HG03060 (cell line): ENCODE measurements around the gene ZBTB7C.

Experiments used
- ATAC-seq: cut with Tn5 transposase; IDR thresholded peaks from one replicate; pipeline ENCODE4 v1.9.1; 2021; ENCODE audit warnings: low read depth, moderate number of reproducible peaks; ENCODE audit not compliant: unreplicated experiment

Gene ZBTB7C

GRCh38 chr18:48356151-48356745, 52.9 kb downstream of the ZBTB7C start:
- ATAC-seq, result no peak

- ATAC-seq, result no peak
These were observed 53.7 kb downstream of the ZBTB7C start for GRCh38 chr18:48355276-48356115.

- no peak for ATAC-seq
These were observed 54.4 kb downstream of the ZBTB7C start for GRCh38 chr18:48354746-48355260.

GRCh38 chr18:48352051-48352755, 57.0 kb downstream of the ZBTB7C start:
- no peak for ATAC-seq

GRCh38 chr18:48351216-48352050, 57.8 kb downstream of the ZBTB7C start:
- no peak for ATAC-seq

GRCh38 chr18:48348739-48349138, 60.4 kb downstream of the ZBTB7C start:
- ATAC-seq, result no peak

GRCh38 chr18:48347756-48348326, 61.3 kb downstream of the ZBTB7C start:
- no peak for ATAC-seq

- ATAC-seq, result no peak
These were observed 63.6 kb downstream of the ZBTB7C start for GRCh38 chr18:48345596-48345995.

GRCh38 chr18:48342581-48342980, 66.6 kb downstream of the ZBTB7C start:
- ATAC-seq, result no peak

- no peak for ATAC-seq
These were observed 67.1 kb downstream of the ZBTB7C start for GRCh38 chr18:48342125-48342524.

GRCh38 chr18:48340560-48340959, 68.6 kb downstream of the ZBTB7C start:
- ATAC-seq, result no peak

- no peak for ATAC-seq
These were observed 69.5 kb downstream of the ZBTB7C start for GRCh38 chr18:48339692-48340091.

- no peak for ATAC-seq
These were observed 70.3 kb downstream of the ZBTB7C start for GRCh38 chr18:48338915-48339314.

GRCh38 chr18:48337053-48337452, 72.1 kb downstream of the ZBTB7C start:
- no peak for ATAC-seq

GRCh38 chr18:48336332-48336731, 72.9 kb downstream of the ZBTB7C start:
- no peak for ATAC-seq

GRCh38 chr18:48335829-48336228, 73.4 kb downstream of the ZBTB7C start:
- ATAC-seq, result no peak

- ATAC-seq, result no peak
These were observed 74.3 kb downstream of the ZBTB7C start for GRCh38 chr18:48334845-48335244.

GRCh38 chr18:48333563-48333962, 75.6 kb downstream of the ZBTB7C start:
- no peak for ATAC-seq

GRCh38 chr18:48330016-48330991, 78.9 kb downstream of the ZBTB7C start:
- ATAC-seq, result no peak
